WTC11 (cell line): ENCODE data around the gene IKBKE. TPM values are rescaled to one million over a fixed set of nuclear protein-coding genes. Genes with fewer than 3 reads are reported as not detected.

ENCODE experiments used
- ATAC-seq: fragments of 200-7000 bp; cut with Tn5 transposase; 2 replicates; pipeline ENCODE4 v1.10.0; 2021; ENCODE audit warnings: mild to moderate bottlenecking, moderate library complexity
- CTCF ChIA-PET: fragments of 300-600 bp; sonication (Branson Sonifier 250); formaldehyde crosslinking; loops from one replicate; lab custom pipeline; 2021; ENCODE audit warnings: antibody characterized with exemption; lab: Charles Lee
- POLR2A ChIA-PET: fragments of 350-600 bp; sonication (Branson Sonifier 250); formaldehyde crosslinking; loops from one replicate; lab custom pipeline; 2021; ENCODE audit warnings: antibody characterized with exemption; lab: Charles Lee
- DNase-seq: peaks from one replicate; pipeline ENCODE4 v3.0.0; 2021; ENCODE audit warnings: low spot score
- H3K27ac Mint-ChIP-seq: 2 replicates; pipeline ENCODE4 v1.8.0; 2021; ENCODE audit warnings: mixed read lengths
- H3K27me3 Mint-ChIP-seq: 2 replicates; pipeline ENCODE4 v1.8.0; 2021; ENCODE audit warnings: low read depth, mild to moderate bottlenecking, moderate library complexity, mixed read lengths
- H3K36me3 Mint-ChIP-seq: 2 replicates; pipeline ENCODE4 v1.8.0; 2021; ENCODE audit warnings: mixed read lengths
- H3K4me1 Mint-ChIP-seq: 2 replicates; pipeline ENCODE4 v1.8.0; 2022; ENCODE audit warnings: mixed read lengths
- H3K4me3 Mint-ChIP-seq: 2 replicates; pipeline ENCODE4 v1.8.0; 2021; ENCODE audit warnings: mild to moderate bottlenecking, moderate library complexity, mixed read lengths
- H3K9me3 Mint-ChIP-seq: 2 replicates; pipeline ENCODE4 v1.8.0; 2021; ENCODE audit warnings: mixed read lengths
- ARID4B ChIP-seq: sonication (generic); formaldehyde crosslinking; IDR thresholded peaks from 2 replicates; pipeline ENCODE4 v1.8.0; 2023; ENCODE audit warnings: missing genetic modification reagents, mild to moderate bottlenecking, borderline replicate concordance
- ATF2 ChIP-seq: sonication (generic); formaldehyde crosslinking; IDR thresholded peaks from 2 replicates; pipeline ENCODE4 v1.8.1; 2022; ENCODE audit warnings: low read depth, missing genetic modification reagents, borderline replicate concordance
- ATF3 ChIP-seq: sonication (generic); formaldehyde crosslinking; conservative IDR thresholded peaks from 2 replicates; pipeline ENCODE4 v1.8.1; 2022; ENCODE audit warnings: mild to moderate bottlenecking, missing genetic modification reagents
- CDX4 ChIP-seq: fragments of 250-450 bp; sonication (Bioruptor Pico); IDR thresholded peaks from 2 replicates; pipeline ENCODE4 v1.9.0; 2021; ENCODE audit warnings: moderate library complexity, mild to moderate bottlenecking, inconsistent platforms, borderline replicate concordance
- CREM ChIP-seq: sonication (generic); formaldehyde crosslinking; IDR thresholded peaks from 2 replicates; pipeline ENCODE4 v1.8.1; 2022; ENCODE audit warnings: mild to moderate bottlenecking, missing genetic modification reagents, moderate library complexity
- E2F1 ChIP-seq: sonication (generic); formaldehyde crosslinking; IDR thresholded peaks from 2 replicates; pipeline ENCODE4 v1.8.0; 2022; ENCODE audit warnings: mild to moderate bottlenecking, missing genetic modification reagents
- E2F4 ChIP-seq: sonication (generic); formaldehyde crosslinking; IDR thresholded peaks from 2 replicates; pipeline ENCODE4 v1.8.1; 2022; ENCODE audit warnings: low read depth, mild to moderate bottlenecking, moderate library complexity, missing genetic modification reagents, borderline replicate concordance
- FOXP1 ChIP-seq: sonication (generic); formaldehyde crosslinking; IDR thresholded peaks from 2 replicates; pipeline ENCODE4 v1.8.0; 2022; ENCODE audit warnings: missing genetic modification reagents, mild to moderate bottlenecking, moderate library complexity, borderline replicate concordance
- GTF2I ChIP-seq: fragments of 250-450 bp; sonication (Bioruptor Pico); conservative IDR thresholded peaks from 2 replicates; pipeline ENCODE4 v1.4.0; 2021; ENCODE audit warnings: mild to moderate bottlenecking
- IRF1 ChIP-seq: sonication (generic); formaldehyde crosslinking; IDR thresholded peaks from 2 replicates; pipeline ENCODE4 v1.8.0; 2023; ENCODE audit warnings: missing genetic modification reagents
- MAX ChIP-seq: sonication (generic); formaldehyde crosslinking; IDR thresholded peaks from 2 replicates; pipeline ENCODE4 v1.8.0; 2022; ENCODE audit warnings: mild to moderate bottlenecking, missing genetic modification reagents
- NFE2L1 ChIP-seq: sonication (generic); formaldehyde crosslinking; IDR thresholded peaks from 2 replicates; pipeline ENCODE4 v1.8.1; 2023; ENCODE audit warnings: missing genetic modification reagents
- OVOL2 ChIP-seq: fragments of 250-450 bp; sonication (Bioruptor Pico); IDR thresholded peaks from 2 replicates; pipeline ENCODE4 v1.9.0; 2021; ENCODE audit warnings: mild to moderate bottlenecking, borderline replicate concordance
- PRRX2 ChIP-seq: fragments of 250-450 bp; sonication (Bioruptor Pico); IDR thresholded peaks from 2 replicates; pipeline ENCODE4 v1.8.0; 2021; ENCODE audit warnings: mild to moderate bottlenecking
- TP53 ChIP-seq: sonication (generic); formaldehyde crosslinking; IDR thresholded peaks from 2 replicates; pipeline ENCODE4 v1.8.1; 2023; ENCODE audit warnings: mild to moderate bottlenecking, missing genetic modification reagents
- ZBTB43 ChIP-seq: sonication (generic); formaldehyde crosslinking; IDR thresholded peaks from 2 replicates; pipeline ENCODE4 v1.8.1; 2023; ENCODE audit warnings: mild to moderate bottlenecking, missing genetic modification reagents
- ZMAT4 ChIP-seq: fragments of 250-450 bp; sonication (Bioruptor Pico); IDR thresholded peaks from 2 replicates; pipeline ENCODE4 v1.9.0; 2021; ENCODE audit warnings: mild to moderate bottlenecking
- ZNF121 ChIP-seq: sonication (generic); formaldehyde crosslinking; IDR thresholded peaks from 2 replicates; pipeline ENCODE4 v1.8.0; 2023; ENCODE audit warnings: missing genetic modification reagents
- ZNF138 ChIP-seq: sonication (generic); formaldehyde crosslinking; conservative IDR thresholded peaks from 2 replicates; pipeline ENCODE4 v1.8.1; 2022; ENCODE audit warnings: mild to moderate bottlenecking, moderate library complexity, missing genetic modification reagents
- ZNF423 ChIP-seq: fragments of 250-450 bp; sonication (Bioruptor Pico); IDR thresholded peaks from 2 replicates; pipeline ENCODE4 v2.1.2; 2022; ENCODE audit warnings: mild to moderate bottlenecking, moderate library complexity
- total RNA-seq: library from RNA; stranded (reverse); gene quantifications from 3 replicates; pipeline ENCODE4 v1.2.3, GENCODE V29; 2021

The IKBKE gene
- total RNA-seq, 1 experiment from 2014 or later, result 8.1 TPM

GRCh38 chr1:206487970-206488369 lies 17.7 kb downstream of the IKBKE start:
- H3K27ac Mint-ChIP-seq, result no peak overlapping the region
- ATAC-seq (no peak), DNase-seq (no peak)
- H3K4me3 Mint-ChIP-seq, result no peak overlapping the region
- POLR2A ChIA-PET, result no interaction called here
- no peaks in the 10 kb centered on the region for H3K4me1 Mint-ChIP-seq
- no peaks in the 10 kb centered on the region for H3K27me3 Mint-ChIP-seq
- H3K36me3 Mint-ChIP-seq, result no peaks in the 10 kb centered on the region
- CTCF ChIA-PET, result interaction anchor here (0.8 to 3.5 kb wide), 3 partner anchors 9 to 95 kb away, joined by 3 to 43 read pairs (median 5); no protein-coding TSS in a partner anchor
- H3K9me3 Mint-ChIP-seq, result no peaks in the 10 kb centered on the region
- no peak for TF ChIP-seq TP53 (CRISPR knock-in tag)
- TF ChIP-seq CDX4 (CRISPR knock-in tag), result no peak
- no peak for TF ChIP-seq GTF2I
- no peak for TF ChIP-seq ARID4B (CRISPR knock-in tag)
- no peak for TF ChIP-seq NFE2L1 (CRISPR knock-in tag)
- no peak for TF ChIP-seq ZNF423 (CRISPR knock-in tag)
- TF ChIP-seq FOXP1 (CRISPR knock-in tag), result no peak
- TF ChIP-seq PRRX2 (CRISPR knock-in tag), result no peak
- TF ChIP-seq, all 79 proteins: peak for 0

GRCh38 chr1:206488466-206488865 lies 18.2 kb downstream of the IKBKE start:
- no peaks in the 10 kb centered on the region for H3K9me3 Mint-ChIP-seq
- no peaks in the 10 kb centered on the region for H3K4me1 Mint-ChIP-seq
- CTCF ChIA-PET, result interaction anchor here (3.5 to 5.1 kb wide), 2 partner anchors 9 to 98 kb away, joined by 43 to 126 read pairs; no protein-coding TSS in a partner anchor
- POLR2A ChIA-PET, result no interaction called here
- H3K36me3 Mint-ChIP-seq, result no peaks in the 10 kb centered on the region
- ATAC-seq, result no peak
- no peak overlapping the region for H3K4me3 Mint-ChIP-seq
- no peaks in the 10 kb centered on the region for H3K27me3 Mint-ChIP-seq
- H3K27ac Mint-ChIP-seq, result no peak overlapping the region
- no peak for DNase-seq
- TF ChIP-seq OVOL2, result no peak
- no peak for TF ChIP-seq ZNF138 (CRISPR knock-in tag)
- no peak for TF ChIP-seq ZMAT4 (CRISPR knock-in tag)
- TF ChIP-seq ATF3 (CRISPR knock-in tag), result no peak
- no peak for TF ChIP-seq MAX (CRISPR knock-in tag)
- TF ChIP-seq ZNF423 (CRISPR knock-in tag), result no peak
- no peak for TF ChIP-seq ZNF121 (CRISPR knock-in tag)
- TF ChIP-seq E2F1 (CRISPR knock-in tag), result no peak
- no peak for TF ChIP-seq IRF1 (CRISPR knock-in tag)
- TF ChIP-seq ATF2 (CRISPR knock-in tag), result no peak
- TF ChIP-seq E2F4 (CRISPR knock-in tag), result no peak
- TF ChIP-seq CREM (CRISPR knock-in tag), result no peak
- no peak for TF ChIP-seq ZBTB43 (CRISPR knock-in tag)
